A673 (cell line): ENCODE measurements around the gene GZMM. TPM values are rescaled to one million over a fixed set of nuclear protein-coding genes. Genes with fewer than 3 reads are reported as not detected.

Experiments used
- BruUV-seq: library from RNA; stranded (reverse); fragments of 400-500 nt; replicated peaks from 2 replicates; lab custom pipeline; 2021; lab: Mats Ljungman, UMichigan
- CTCF ChIA-PET: fragments of 300-600 bp; sonication (Branson Sonifier 250); formaldehyde crosslinking; loops from one replicate; lab custom pipeline; 2022; ENCODE audit warnings: antibody characterized with exemption; lab: Charles Lee
- POLR2A ChIA-PET: fragments of 300-600 bp; sonication (Branson Sonifier 250); formaldehyde crosslinking; loops from one replicate; lab custom pipeline; 2022; ENCODE audit warnings: antibody characterized with exemption; ENCODE audit not compliant: low non-redundant PET; lab: Charles Lee
- DNase-seq: peaks from one replicate; pipeline ENCODE4 v3.0.0-alpha.2; 2015; ENCODE audit warnings: low spot score
- H3K27ac ChIP-seq: fragments of 200-600 bp; sonication (generic); 2 replicates; pipeline ENCODE4 v1.5.1; 2016; ENCODE audit warnings: mixed run types, low read depth, mild to moderate bottlenecking, mixed read lengths, antibody characterized with exemption, low read length; ENCODE audit not compliant: poor library complexity, severe bottlenecking
- H3K27me3 ChIP-seq: fragments of 200-600 bp; sonication (generic); replicated peaks from 2 replicates; pipeline ENCODE4 v1.6.1; 2017; ENCODE audit warnings: mixed run types, low read depth, mild to moderate bottlenecking, mixed read lengths, antibody characterized with exemption, low read length; ENCODE audit not compliant: insufficient read depth, poor library complexity
- H3K36me3 ChIP-seq: fragments of 200-600 bp; sonication (generic); 2 replicates; pipeline ENCODE4 v1.6.1; 2016; ENCODE audit warnings: mixed run types, mild to moderate bottlenecking, mixed read lengths, antibody characterized with exemption, low read length; ENCODE audit not compliant: insufficient read depth, poor library complexity, severe bottlenecking
- H3K4me1 ChIP-seq: fragments of 200-600 bp; sonication (generic); 2 replicates; pipeline ENCODE4 v1.6.1; 2017; ENCODE audit warnings: mixed run types, mild to moderate bottlenecking, mixed read lengths, antibody characterized with exemption, low read length; ENCODE audit not compliant: insufficient read depth, poor library complexity, severe bottlenecking
- H3K4me3 ChIP-seq: fragments of 200-600 bp; sonication (generic); 2 replicates; pipeline ENCODE4 v1.5.1; 2016; ENCODE audit warnings: low read depth, mixed run types, mild to moderate bottlenecking, mixed read lengths, low read length; ENCODE audit not compliant: poor library complexity, severe bottlenecking
- H3K9me3 ChIP-seq: fragments of 200-600 bp; sonication (generic); 2 replicates; pipeline ENCODE4 v1.6.1; 2016; ENCODE audit warnings: mixed run types, low read depth, mild to moderate bottlenecking, mixed read lengths, antibody characterized with exemption, low read length; ENCODE audit not compliant: poor library complexity, severe bottlenecking
- EZH2 ChIP-seq: fragments of 200-600 bp; sonication (generic); IDR thresholded peaks from 2 replicates; pipeline ENCODE4 v1.6.1; 2017; ENCODE audit warnings: borderline replicate concordance, low read depth, mild to moderate bottlenecking, mixed read lengths, antibody characterized with exemption, low read length; ENCODE audit not compliant: poor library complexity, severe bottlenecking
- intact Hi-C: fragments of 100-400 bp; cut with micrococcal nuclease; formaldehyde crosslinking; loops from one replicate; pipeline ENCODE4 v1.10.0; 2022; ENCODE audit not compliant: unreplicated experiment
- total RNA-seq: library from RNA; stranded (reverse); gene quantifications from 2 replicates; pipeline ENCODE4 v1.2.3, GENCODE V29; 2021
- TF ChIP-seq, protein P1 (sequence below): fragments of 300-800, 200-600 bp; sonication (generic); conservative IDR thresholded peaks from 2 replicates; pipeline ENCODE4 v1.5.1; 2017; ENCODE audit warnings: low read depth, mild to moderate bottlenecking, antibody characterized with exemption, low read length, moderate library complexity, mixed read lengths

Gene GZMM
- total RNA-seq, 1 experiment from 2014 or later: 2.5 TPM

DNA sequence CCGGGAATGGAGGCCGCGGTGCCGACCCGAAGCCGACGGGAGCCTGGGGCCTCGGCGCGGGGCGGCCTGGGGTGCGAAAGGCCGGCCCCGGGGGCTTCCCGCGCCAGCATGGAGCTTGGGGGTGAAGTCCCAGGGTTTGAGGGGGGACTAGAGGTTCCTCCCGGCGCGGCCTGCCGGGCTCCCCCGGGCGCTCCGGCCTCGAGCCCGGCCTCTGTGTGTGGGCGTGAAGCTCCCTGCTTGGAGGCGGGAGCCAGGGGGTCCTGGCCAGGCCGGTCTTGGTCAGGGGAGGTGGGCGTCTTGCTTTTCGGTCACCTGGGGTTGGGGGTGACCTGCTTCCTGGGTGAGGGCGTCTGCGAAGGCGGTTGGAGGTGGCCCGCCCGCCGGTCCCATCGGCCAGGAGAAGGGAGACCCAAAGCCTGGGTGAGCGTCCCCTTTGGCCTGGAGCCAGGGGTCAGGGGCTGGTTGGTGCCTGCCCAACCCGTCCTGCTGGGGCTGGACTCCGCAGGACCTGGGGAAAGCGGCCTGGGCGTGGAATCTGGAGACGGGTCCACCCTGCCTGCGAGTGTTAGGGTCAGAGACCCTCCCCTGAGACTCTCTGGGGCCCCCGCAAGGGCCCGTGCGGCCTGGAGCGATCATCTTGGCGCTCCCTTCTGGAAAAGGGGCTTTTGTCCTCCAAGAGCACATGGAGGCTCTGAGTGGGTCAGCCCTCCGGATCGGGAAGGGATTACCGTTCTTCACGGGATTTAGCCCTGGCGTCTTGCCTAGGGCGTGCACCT, 29.1 kb downstream of the GZMM start:
- Histone ChIP-seq H3K27me3 (no peaks in the 10 kb centered on the region), H3K27ac (peak overlapping the region; percentile 97), H3K36me3 (peaks cover 4% of the 10 kb centered on the region), H3K4me3 (peak overlapping the region; percentile 99), H3K4me1 (peaks cover 17% of the 10 kb centered on the region), H3K9me3 (no peaks in the 10 kb centered on the region)
- CTCF ChIA-PET: no interaction called here
- POLR2A ChIA-PET: no interaction called here
- no peak for TF ChIP-seq EZH2
- TF ChIP-seq, protein P1, sequence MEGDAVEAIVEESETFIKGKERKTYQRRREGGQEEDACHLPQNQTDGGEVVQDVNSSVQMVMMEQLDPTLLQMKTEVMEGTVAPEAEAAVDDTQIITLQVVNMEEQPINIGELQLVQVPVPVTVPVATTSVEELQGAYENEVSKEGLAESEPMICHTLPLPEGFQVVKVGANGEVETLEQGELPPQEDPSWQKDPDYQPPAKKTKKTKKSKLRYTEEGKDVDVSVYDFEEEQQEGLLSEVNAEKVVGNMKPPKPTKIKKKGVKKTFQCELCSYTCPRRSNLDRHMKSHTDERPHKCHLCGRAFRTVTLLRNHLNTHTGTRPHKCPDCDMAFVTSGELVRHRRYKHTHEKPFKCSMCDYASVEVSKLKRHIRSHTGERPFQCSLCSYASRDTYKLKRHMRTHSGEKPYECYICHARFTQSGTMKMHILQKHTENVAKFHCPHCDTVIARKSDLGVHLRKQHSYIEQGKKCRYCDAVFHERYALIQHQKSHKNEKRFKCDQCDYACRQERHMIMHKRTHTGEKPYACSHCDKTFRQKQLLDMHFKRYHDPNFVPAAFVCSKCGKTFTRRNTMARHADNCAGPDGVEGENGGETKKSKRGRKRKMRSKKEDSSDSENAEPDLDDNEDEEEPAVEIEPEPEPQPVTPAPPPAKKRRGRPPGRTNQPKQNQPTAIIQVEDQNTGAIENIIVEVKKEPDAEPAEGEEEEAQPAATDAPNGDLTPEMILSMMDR: no peak
- DNase-seq: peak; percentile 61
- intact Hi-C loops: loop anchor here (5.0 kb wide), 1 partner anchor 41 kb away; the partner anchor contains the start of gene CDC34
- TSS peak; percentile 62 for BruUV-seq

DNA sequence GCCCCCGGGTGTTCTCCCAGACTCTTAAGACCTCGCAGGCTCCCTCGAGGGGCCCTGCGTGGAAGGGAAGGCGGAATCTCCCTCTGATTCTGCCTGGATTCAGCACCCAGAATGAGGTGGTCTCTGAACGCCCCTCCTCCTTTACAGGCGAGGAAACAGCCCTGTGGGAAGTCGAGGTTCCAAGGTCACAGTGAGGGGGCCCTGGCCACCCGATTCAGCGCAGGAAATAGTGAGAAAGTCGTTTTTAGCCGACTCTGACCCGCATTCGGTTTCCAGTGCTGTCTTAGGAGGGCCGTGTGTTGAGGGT, 29.6 kb downstream of the GZMM start:
- ChIA-PET POLR2A (no interaction called here), CTCF (no interaction called here)
- H3K27ac ChIP-seq: peak overlapping the region; percentile 97
- H3K9me3 ChIP-seq: no peaks in the 10 kb centered on the region
- peaks cover 9% of the 10 kb centered on the region for H3K36me3 ChIP-seq
- peak overlapping the region; percentile 99 for H3K4me3 ChIP-seq
- intact Hi-C loops: loop anchor here (5.0 kb wide), 1 partner anchor 41 kb away; the partner anchor contains the start of gene CDC34
- DNase-seq: no peak
- no peaks in the 10 kb centered on the region for H3K27me3 ChIP-seq
- TF ChIP-seq, protein P1: no peak
- H3K4me1 ChIP-seq: peaks cover 17% of the 10 kb centered on the region
- no TSS peak for BruUV-seq

DNA sequence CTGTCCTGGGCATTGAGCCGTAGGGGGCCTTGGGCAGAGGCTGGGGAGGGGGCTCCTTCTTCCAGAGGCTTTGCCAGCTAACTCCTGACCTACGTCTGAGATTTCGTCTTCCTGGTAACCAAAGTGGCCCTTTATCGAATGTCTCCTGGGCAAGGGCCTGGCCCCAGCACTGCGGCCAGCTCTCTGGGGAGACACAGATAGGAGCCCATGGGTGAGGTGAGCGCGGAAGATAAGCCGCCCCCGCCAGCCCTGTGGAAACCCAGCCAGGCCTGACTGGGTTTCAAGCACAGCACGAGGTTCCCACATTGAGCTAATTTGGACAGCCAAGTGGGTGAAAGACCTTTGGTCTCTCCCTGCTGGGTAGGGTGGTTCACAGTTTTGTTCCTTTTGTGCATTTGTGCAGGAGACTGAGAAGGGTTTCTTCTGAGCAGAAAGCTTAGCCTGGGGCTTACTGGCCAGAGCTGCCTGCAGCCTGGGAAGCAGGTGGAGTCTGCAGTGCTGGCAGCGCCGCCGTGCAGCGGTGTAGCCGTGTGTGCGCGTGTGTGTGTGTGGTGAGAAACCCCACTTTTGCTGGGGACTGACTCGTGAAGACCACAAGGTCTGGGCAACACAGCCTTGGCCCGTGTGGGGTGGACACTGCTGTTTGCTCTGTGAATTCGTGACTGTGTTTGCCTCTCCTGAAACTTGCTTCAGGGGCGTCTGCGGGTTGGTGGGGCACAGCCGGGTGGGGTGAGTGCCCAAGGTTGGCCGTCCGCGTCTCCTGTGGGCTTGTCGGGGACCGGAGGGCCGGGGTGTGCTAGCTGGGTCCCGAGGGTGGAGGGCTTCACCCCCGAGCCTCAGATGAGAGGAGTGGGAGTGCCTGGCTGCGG, 31.0 kb downstream of the GZMM start:
- Histone ChIP-seq H3K36me3 (peaks cover 17% of the 10 kb centered on the region), H3K4me3 (peak overlapping the region; percentile 99), H3K27me3 (no peaks in the 10 kb centered on the region), H3K9me3 (no peaks in the 10 kb centered on the region), H3K4me1 (peaks cover 17% of the 10 kb centered on the region), H3K27ac (peak overlapping the region; percentile 43)
- TF ChIP-seq, protein P1: no peak
- TF ChIP-seq EZH2: no peak
- DNase-seq: no peak
- no TSS peak for BruUV-seq
- ChIA-PET POLR2A (no interaction called here), CTCF (interaction anchor here (0.7 kb wide), 1 partner anchor 10 kb away, joined by 4 read pairs; no protein-coding TSS in a partner anchor)
- intact Hi-C loops: loop anchor here (5.0 kb wide), 1 partner anchor 43 kb away; the partner anchor contains the start of gene CDC34
